Measurements from ENCODE around the gene SDK1. TPM values are rescaled to one million over a fixed set of nuclear protein-coding genes. Genes with fewer than 3 reads are reported as not detected.

Gene SDK1
- total and polyA plus RNA-seq, 2 of the 8 experiments (the other 6 are each of a cell fraction or from before 2014, with no cell fraction given) = 3.3 to 7.2 TPM

- H2BK5ac ChIP-seq (ENCODE audit: low read depth, low read length) = no peak overlapping the region
- H3K36me3 ChIP-seq (ENCODE audit: control insufficient read depth in 2 of 4, insufficient read depth in 4 of 4, low read length in 3 of 4) = no peaks in the 10 kb centered on the region
- H3K27ac ChIP-seq (ENCODE audit: low read depth, low read length) = no peak overlapping the region
- no peak overlapping the region for H2AFZ ChIP-seq (ENCODE audit: low read length)
- H4K20me1 ChIP-seq (replicated peaks in 1 of 2; ENCODE audit: control insufficient read depth in 1 of 2, insufficient read depth in 2 of 2, low read length in 2 of 2) = no peaks in the 10 kb centered on the region
- no peaks in the 10 kb centered on the region for H3K79me2 ChIP-seq (ENCODE audit: control insufficient read depth in 1 of 2, insufficient read depth in 2 of 2, low read length in 2 of 2)
- H4K91ac ChIP-seq (replicated peaks; ENCODE audit: insufficient read length, low read length) = no peak overlapping the region
- no peaks in the 10 kb centered on the region for H3K9me3 ChIP-seq (ENCODE audit: insufficient read depth in 2 of 2, low read depth in 1 of 2, low read length in 1 of 2)
- H3K23me2 ChIP-seq (ENCODE audit: low read depth, low read length) = peaks cover 3% of the 10 kb centered on the region; the same call in 1 of the 2 replicates
- H2BK20ac ChIP-seq (ENCODE audit: low read length) = no peak overlapping the region
- no peak overlapping the region for H2BK15ac ChIP-seq (ENCODE audit: low read length)
- no peak overlapping the region for H3K9ac ChIP-seq (replicated peaks in 1 of 4; ENCODE audit: extremely low read depth in 1 of 4, low read depth in 3 of 4, low read length in 3 of 4)
- H3K27me3 ChIP-seq (replicated peaks in 1 of 4; ENCODE audit: control insufficient read depth in 3 of 4, extremely low read depth in 1 of 4, insufficient read depth in 3 of 4, low read length in 3 of 4) = no peaks in the 10 kb centered on the region
- ChIA-PET CTCF (ENCODE audit: partially characterized antibody) (no interaction called here), POLR2A (ENCODE audit: partially characterized antibody) (no interaction called here)
- no peak overlapping the region for H2AK5ac ChIP-seq (ENCODE audit: low read depth, low read length)
- H2BK120ac ChIP-seq (replicated peaks; ENCODE audit: low read depth, low read length) = no peak overlapping the region
- H3K14ac ChIP-seq (ENCODE audit: insufficient read length) = no peak overlapping the region
- H4K8ac ChIP-seq (ENCODE audit: extremely low read depth, insufficient read depth, low read length) = no peak overlapping the region
- H3K4me1 ChIP-seq (replicated peaks in 1 of 4; ENCODE audit: control insufficient read depth in 3 of 4, insufficient read depth in 4 of 4, low read length in 3 of 4) = no peaks in the 10 kb centered on the region
- TF ChIP-seq RFX5 (IDR thresholded peaks at IDR 0.05; ENCODE audit: borderline replicate concordance, low read depth, low read length) = no peak
- TF ChIP-seq TCF12 (IDR thresholded peaks at IDR 0.05; ENCODE audit: low read depth, low read length) = no peak
- no peak for TF ChIP-seq TBP (IDR thresholded peaks at IDR 0.05; ENCODE audit: low read depth, low read length)
- TF ChIP-seq POLR2A (IDR thresholded peaks at IDR 0.05; ENCODE audit: control extremely low read depth in 1 of 2, low read depth in 2 of 2, low read length in 2 of 2) = no peak
- TF ChIP-seq CBX5 (IDR thresholded peaks at IDR 0.05; ENCODE audit: low read depth, low read length) = no peak
- TF ChIP-seq SAP30 (IDR thresholded peaks at IDR 0.05; ENCODE audit: insufficient read depth, insufficient replicate concordance, low read length) = no peak
- no peak for TF ChIP-seq SIX5 (IDR thresholded peaks at IDR 0.05; ENCODE audit: low read depth, low read length)
- TF ChIP-seq KDM5A (IDR thresholded peaks at IDR 0.05; ENCODE audit: low read length) = no peak
- no peak for TF ChIP-seq SIRT6 (IDR thresholded peaks at IDR 0.05; ENCODE audit: low read length)
- no peak for TF ChIP-seq EZH2 (IDR thresholded peaks at IDR 0.05; ENCODE audit: low read depth, low read length, severe bottlenecking)
- no peak for TF ChIP-seq HDAC6 (IDR thresholded peaks at IDR 0.05; ENCODE audit: low read depth, low read length)
- TF ChIP-seq YY1 (IDR thresholded peaks at IDR 0.05; ENCODE audit: low read depth, low read length) = no peak
- H3K4ac ChIP-seq (replicated peaks; ENCODE audit: insufficient read length, low read depth, low read length) = no peak overlapping the region
- H3K18ac ChIP-seq (ENCODE audit: extremely low read depth, low read length) = no peak overlapping the region
- no peak overlapping the region for H4K5ac ChIP-seq (ENCODE audit: insufficient read length, low read depth, low read length)
- FAIRE-seq (no peak), DNase-seq (ENCODE audit: low read depth in 1 of 2, low spot score in 2 of 2) (no peak)
- H3K4me3 ChIP-seq (ENCODE audit: extremely low read depth in 1 of 4, insufficient read depth in 2 of 4, low read depth in 3 of 4, low read length in 4 of 4) = no peak overlapping the region
- H3K4me2 ChIP-seq (ENCODE audit: insufficient read depth in 1 of 2, low read depth in 2 of 2, low read length in 2 of 2) = no peak overlapping the region
- no peak overlapping the region for H2BK12ac ChIP-seq (ENCODE audit: low read depth, low read length)
- H3K56ac ChIP-seq (replicated peaks; ENCODE audit: insufficient read length, low read depth, low read length) = no peak overlapping the region
- H3K23ac ChIP-seq (ENCODE audit: insufficient read length) = no peak overlapping the region
- no peaks in the 10 kb centered on the region for H3K79me1 ChIP-seq (ENCODE audit: low read depth, low read length)
Measured at GRCh38 chr7:4230352-4230751, 929.3 kb downstream of the SDK1 start.
